NCI-H2171 (cell line): ENCODE results near the gene LPCAT1.
"Not testable (repeated sequence)": the region's sequence is repeated elsewhere in the genome, so short reads cannot be mapped to it uniquely, and the experiment has no call there.

ENCODE experiments used
- DNase-seq: peaks from one replicate; lab custom pipeline; 2025; lab: John Stamatoyannopoulos, UW

LPCAT1 gene

DNA sequence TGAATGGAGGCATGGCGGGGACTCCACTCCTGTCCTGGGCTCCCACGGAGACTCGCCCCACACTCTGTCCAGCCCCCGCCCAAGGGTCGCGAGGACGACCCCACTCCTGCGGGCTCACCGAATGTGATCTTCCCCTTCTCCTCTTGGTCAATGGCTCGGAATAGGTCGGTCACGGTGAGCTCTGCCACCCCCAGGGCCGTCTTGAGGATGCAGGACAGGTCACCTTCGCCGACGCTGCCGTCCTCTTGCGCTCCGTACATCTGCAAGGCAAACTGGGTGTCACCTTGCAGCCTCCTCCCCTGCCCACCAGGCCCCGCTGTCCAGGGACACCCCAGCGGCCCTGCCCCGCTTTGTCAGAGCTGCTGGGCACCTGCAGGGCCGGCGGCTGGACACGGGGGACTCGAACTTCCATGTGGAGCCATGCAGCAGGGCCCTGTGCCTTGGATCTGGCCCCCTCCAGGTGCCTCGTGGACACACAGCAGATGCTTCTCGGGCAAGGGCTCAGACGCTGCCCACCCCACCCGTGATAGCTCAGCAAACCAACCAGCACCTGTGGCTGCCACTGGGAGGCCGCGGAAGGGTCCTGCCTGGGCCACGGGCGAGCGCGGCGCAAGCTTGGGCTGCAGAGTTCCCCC is 57.0 kb downstream of the LPCAT1 start:
- DNase-seq = no peak

DNA sequence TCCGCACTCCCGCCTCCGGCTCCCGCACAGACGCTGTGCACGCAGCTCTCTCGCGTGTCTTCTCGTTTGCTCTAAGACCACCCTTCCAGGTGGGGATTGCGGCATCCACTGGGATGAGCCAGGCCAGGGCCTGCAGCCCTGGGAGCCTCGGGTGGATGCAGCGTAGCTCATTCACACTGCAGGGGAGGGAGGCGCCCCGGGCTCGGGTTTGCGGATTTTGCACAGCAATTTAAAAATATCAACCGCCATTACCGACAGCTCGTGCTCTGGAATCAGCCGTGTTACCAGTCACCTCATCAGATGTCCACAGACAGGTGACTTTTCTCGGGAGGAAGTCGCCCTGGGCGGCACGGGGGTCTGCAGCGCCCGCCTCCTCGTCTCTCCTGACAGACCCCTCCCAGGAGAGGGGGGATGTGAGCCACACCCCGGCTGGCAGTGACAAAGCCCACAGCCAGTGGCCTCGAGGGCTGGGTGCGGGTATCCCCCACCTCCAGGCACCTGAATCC is 57.7 kb downstream of the LPCAT1 start:
- no peak for DNase-seq

- no peak for DNase-seq
Observed at GRCh38 chr5:1465117-1465516, 58.6 kb downstream of the LPCAT1 start.

DNA sequence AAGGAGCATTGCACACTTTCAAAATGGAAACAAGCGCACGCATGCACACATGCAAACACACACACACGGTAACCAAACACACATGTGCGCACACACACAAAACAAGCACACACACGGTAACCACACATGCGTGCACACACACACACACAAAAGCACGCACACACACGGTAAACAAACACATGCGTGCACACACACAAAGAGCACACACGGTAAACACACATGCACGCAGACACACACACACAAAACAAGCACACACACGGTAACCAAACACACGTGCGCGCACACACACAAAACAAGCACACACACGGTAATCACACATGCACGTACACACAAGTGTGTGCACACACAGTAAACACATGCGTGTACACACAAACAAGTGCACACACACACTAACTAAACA is 59.2 kb downstream of the LPCAT1 start:
- DNase-seq = no peak

GRCh38 chr5:1464096-1464446 is 59.7 kb downstream of the LPCAT1 start:
- DNase-seq = no peak

DNA sequence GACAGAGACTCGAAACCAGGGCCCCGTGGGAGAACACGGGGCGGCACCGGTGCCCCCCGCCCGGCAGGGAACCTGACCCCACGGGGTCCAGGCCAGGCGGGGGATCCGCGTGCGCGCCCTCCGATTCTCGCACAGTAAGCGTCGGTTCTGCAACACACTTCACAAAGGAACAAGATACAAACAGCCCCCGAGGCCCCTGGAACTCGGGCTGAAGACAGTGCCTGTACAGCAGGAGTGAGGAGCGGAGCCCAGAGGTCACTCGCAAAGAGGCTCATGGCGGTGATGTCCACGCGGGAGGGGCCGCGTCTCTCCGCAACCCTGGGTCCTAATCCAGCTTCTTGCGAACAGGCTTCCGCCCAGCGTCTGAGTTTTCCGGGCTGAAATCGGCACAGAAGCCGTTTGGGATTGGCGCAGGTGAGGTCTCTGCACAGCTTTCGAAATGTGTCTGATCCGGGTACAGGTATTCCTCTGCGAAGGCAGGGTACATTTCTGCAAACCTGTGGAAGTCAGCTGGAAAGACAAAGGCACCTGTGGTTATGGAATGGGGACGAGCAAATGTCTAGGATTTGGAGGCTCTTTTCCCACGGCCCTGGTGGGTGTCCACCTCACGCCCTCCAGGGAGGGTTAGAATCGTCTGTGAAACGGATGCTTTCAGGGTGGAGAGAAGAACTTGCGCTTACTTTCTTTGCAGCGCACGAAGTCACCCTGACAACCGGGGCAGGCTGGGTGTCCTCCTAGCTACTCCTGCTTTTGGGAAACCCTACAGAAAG is 60.2 kb downstream of the LPCAT1 start:
- no peak for DNase-seq

DNA sequence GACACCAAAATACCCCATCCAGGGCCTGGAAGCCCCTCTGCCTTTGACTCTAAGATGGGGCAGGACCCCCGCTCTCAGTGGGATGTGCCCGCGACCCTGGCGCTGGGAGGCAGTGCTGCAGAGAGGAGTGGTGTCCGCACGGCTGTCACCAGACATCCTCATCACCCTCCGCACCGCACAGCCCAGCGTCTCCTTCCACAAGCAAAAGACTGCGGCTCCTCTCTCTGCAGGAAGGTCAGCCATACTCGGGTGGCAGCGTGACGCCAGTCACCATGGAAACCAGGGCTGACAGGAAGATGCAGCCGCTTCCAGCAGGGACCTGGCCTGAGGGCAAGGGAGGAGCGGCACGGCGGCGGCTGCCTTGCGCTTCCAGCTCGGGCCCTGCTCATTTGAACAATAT is 61.4 kb downstream of the LPCAT1 start:
- DNase-seq = no peak

DNA sequence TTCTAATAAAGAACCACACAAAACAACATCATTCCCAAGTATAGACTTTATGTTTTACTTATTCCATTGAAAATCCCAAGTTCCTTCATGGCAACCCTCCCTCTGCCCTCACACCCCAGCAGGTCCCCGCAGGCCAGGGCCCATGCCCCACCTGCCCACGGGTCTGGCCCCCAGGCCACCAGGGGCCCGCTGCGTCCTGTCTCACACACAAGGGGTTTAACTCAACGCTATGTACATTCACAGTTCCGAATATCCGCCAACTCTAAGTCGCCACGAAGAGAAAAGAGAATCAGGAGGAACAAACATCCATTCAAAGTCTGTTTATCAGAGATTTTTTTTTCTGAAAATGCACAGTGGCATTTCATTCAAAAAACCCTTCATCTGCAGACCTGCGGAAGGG is 62.4 kb downstream of the LPCAT1 start:
- DNase-seq = no peak

- peak; percentile 57 for DNase-seq
Observed at GRCh38 chr5:1460054-1460682, 63.6 kb downstream of the LPCAT1 start.

DNA sequence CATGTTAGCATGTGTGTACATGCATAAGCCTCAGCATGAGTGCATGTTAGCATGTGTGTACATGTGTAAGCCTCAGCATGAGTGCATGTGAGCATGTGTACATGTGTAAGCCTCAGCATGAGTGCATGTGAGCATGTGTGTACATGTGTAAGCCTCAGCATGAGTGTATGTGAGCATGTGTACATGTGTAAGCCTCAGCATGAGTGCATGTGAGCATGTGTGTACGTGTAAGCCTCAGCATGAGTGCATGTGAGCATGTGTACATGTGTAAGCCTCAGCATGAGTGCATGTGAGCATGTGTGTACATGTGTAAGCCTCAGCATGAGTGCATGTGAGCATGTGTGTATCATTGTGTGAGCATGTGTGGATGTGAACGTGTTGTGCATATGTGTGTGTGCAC is 64.3 kb downstream of the LPCAT1 start:
- DNase-seq = not testable (repeated sequence)

GRCh38 chr5:1456110-1456881 is 67.5 kb downstream of the LPCAT1 start:
- not testable (repeated sequence) for DNase-seq

GRCh38 chr5:1453613-1454012 is 70.1 kb downstream of the LPCAT1 start:
- no peak for DNase-seq

GRCh38 chr5:1449081-1449630 is 74.6 kb downstream of the LPCAT1 start:
- no peak for DNase-seq

DNA sequence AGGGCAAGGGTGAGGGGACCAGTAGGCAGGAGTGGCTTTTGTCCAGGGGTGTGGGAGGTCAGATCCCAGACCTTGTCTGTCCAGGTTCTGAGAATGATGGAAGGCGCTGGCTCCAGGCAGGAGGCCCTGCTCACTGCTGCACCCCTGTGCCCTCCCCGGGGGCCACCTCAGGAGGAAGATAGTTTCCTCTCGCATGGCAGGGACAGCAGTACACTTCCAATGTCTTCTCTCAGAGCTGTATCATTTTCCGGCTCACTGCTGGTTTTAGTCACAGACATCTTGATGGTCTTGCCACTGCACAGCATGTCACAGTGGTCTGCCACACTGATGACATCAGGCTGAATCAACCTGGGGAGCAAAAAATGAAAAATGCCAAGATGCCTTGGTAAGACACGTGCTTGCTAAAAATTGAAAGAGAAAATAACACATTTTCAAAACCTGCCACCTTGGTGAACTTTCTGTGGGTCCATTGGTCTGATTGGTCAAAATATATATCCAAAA is 75.2 kb downstream of the LPCAT1 start:
- DNase-seq = no peak

- DNase-seq = no peak
Observed at GRCh38 chr5:1447671-1448361, 75.9 kb downstream of the LPCAT1 start.

GRCh38 chr5:1446602-1447343 is 77.0 kb downstream of the LPCAT1 start:
- no peak for DNase-seq

GRCh38 chr5:1445689-1446601 is 77.8 kb downstream of the LPCAT1 start:
- no peak for DNase-seq

DNA sequence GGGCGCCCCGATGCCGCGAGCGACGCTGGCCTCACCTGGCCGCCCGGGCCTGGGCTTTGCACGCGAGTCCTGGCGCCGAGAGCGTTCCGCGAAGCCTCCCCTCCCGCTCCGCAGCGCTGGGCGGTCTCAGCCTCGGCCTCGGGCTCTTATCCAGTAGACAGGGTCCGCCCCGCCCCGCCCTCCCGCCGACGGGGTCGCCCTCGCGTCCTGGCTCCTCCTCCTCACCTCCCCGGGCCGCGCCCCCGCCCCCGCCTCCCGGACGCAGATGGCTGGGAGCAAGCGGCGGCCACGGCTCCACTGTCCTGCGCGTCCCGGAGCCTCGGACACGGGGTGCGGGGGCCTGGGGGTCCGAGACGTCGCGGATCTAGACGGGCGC is 78.5 kb downstream of the LPCAT1 start, which contains the start of gene SLC6A3:
Gene SLC6A3 (minus strand): TSS at position 128 of the 376 bp plus-strand sequence. CDS start 2,243 bp downstream, outside the sequence.
- DNase-seq = peak; percentile 45
